Neural cell (in vitro differentiated cells): ENCODE measurements around the gene CEACAM7. TPM values are rescaled to one million over a fixed set of nuclear protein-coding genes. Genes with fewer than 3 reads are reported as not detected.

ENCODE experiments used
- H2AFZ ChIP-seq: fragments of 200-600, 300-800 bp; sonication (generic), shearing (Covaris generic); 2 replicates; pipeline ENCODE4 v1.6.0; 2014; ENCODE audit warnings: low read depth, mild to moderate bottlenecking, antibody characterized with exemption, low read length, moderate library complexity
- H3F3A ChIP-seq: fragments of 200-600 bp; shearing (Covaris generic); 2 replicates; pipeline ENCODE4 v1.6.1; 2016; ENCODE audit warnings: mild to moderate bottlenecking, moderate library complexity, mixed read lengths, antibody characterized with exemption, low read length; ENCODE audit not compliant: insufficient read depth, poor library complexity, severe bottlenecking
- H3K27ac ChIP-seq: fragments of 200-600, 300-800 bp; sonication (generic), shearing (Covaris generic); 2 replicates; pipeline ENCODE4 v1.5.1; 2014; ENCODE audit warnings: mild to moderate bottlenecking, low read length, moderate library complexity
- H3K27me3 ChIP-seq: fragments of 300-800, 200-600 bp; sonication (generic), shearing (Covaris generic); 2 replicates; pipeline ENCODE4 v1.6.0; 2014; ENCODE audit warnings: mild to moderate bottlenecking, low read depth, low read length, moderate library complexity; ENCODE audit not compliant: insufficient read depth
- H3K36me3 ChIP-seq: fragments of 300-800, 200-600 bp; sonication (generic), shearing (Covaris generic); 2 replicates; pipeline ENCODE4 v1.5.1; 2014; ENCODE audit warnings: mild to moderate bottlenecking, antibody characterized with exemption, low read length, moderate library complexity; ENCODE audit not compliant: insufficient read depth
- H3K4me2 ChIP-seq: fragments of 300-800, 200-600 bp; sonication (generic), shearing (Covaris generic); 2 replicates; pipeline ENCODE4 v1.6.0; 2014; ENCODE audit warnings: mild to moderate bottlenecking, low read length
- H3K4me3 ChIP-seq: fragments of 300-800, 200-600 bp; sonication (generic), shearing (Covaris generic); 2 replicates; pipeline ENCODE4 v1.5.1; 2014; ENCODE audit warnings: mild to moderate bottlenecking, low read length, moderate library complexity
- H3K79me2 ChIP-seq: fragments of 200-600 bp; shearing (Covaris generic); replicated peaks from 2 replicates; pipeline ENCODE4 v1.6.0; 2014; ENCODE audit warnings: mild to moderate bottlenecking, low read length, moderate library complexity; ENCODE audit not compliant: insufficient read depth
- H3K9ac ChIP-seq: fragments of 300-800, 200-600 bp; sonication (generic), shearing (Covaris generic); 2 replicates; pipeline ENCODE4 v1.6.1; 2016; ENCODE audit warnings: mild to moderate bottlenecking, low read length, mixed read lengths
- H3K9me2 ChIP-seq: fragments of 200-600 bp; shearing (Covaris generic); 2 replicates; pipeline ENCODE4 v1.6.1; 2016; ENCODE audit warnings: mild to moderate bottlenecking, low read length, mixed read lengths; ENCODE audit not compliant: insufficient read depth
- H3K9me3 ChIP-seq: fragments of 200-600, 300-800 bp; sonication (generic), shearing (Covaris generic); 2 replicates; pipeline ENCODE4 v1.6.1; 2016; ENCODE audit warnings: mild to moderate bottlenecking, mixed run types, low read length, moderate library complexity, mixed read lengths
- H4K20me1 ChIP-seq: fragments of 200-600 bp; shearing (Covaris generic); 2 replicates; pipeline ENCODE4 v1.6.1; 2016; ENCODE audit warnings: mild to moderate bottlenecking, mixed run types; ENCODE audit not compliant: insufficient read depth
- CTCF ChIP-seq: fragments of 450-650 bp; IDR thresholded peaks from 2 replicates; pipeline ENCODE4 v1.5.1; 2014; ENCODE audit warnings: antibody characterized with exemption, mild to moderate bottlenecking, moderate library complexity; ENCODE audit not compliant: poor library complexity, severe bottlenecking
- EP300 ChIP-seq: fragments of 450-650 bp; conservative IDR thresholded peaks from 2 replicates; pipeline ENCODE4 v1.6.1; 2014; ENCODE audit warnings: antibody characterized with exemption, mild to moderate bottlenecking, moderate library complexity; ENCODE audit not compliant: poor library complexity, severe bottlenecking
- EZH2 ChIP-seq: fragments of 200-600, 300-800 bp; shearing (Covaris generic), sonication (generic); IDR thresholded peaks from 2 replicates; pipeline ENCODE4 v1.6.1; 2014; ENCODE audit warnings: antibody characterized with exemption, low read length, borderline replicate concordance, mild to moderate bottlenecking; ENCODE audit not compliant: insufficient read depth, poor library complexity, severe bottlenecking
- MXI1 ChIP-seq: fragments of 450-650 bp; conservative IDR thresholded peaks from 2 replicates; pipeline ENCODE4 v1.6.1; 2014; ENCODE audit warnings: antibody characterized with exemption, mild to moderate bottlenecking; ENCODE audit not compliant: poor library complexity, severe bottlenecking
- POLR2AphosphoS5 ChIP-seq: IDR thresholded peaks from 2 replicates; pipeline ENCODE4 v1.6.1; 2012
- SMC3 ChIP-seq: fragments of 450-650 bp; conservative IDR thresholded peaks from 2 replicates; pipeline ENCODE4 v1.6.1; 2014; ENCODE audit warnings: antibody characterized with exemption, mild to moderate bottlenecking, moderate library complexity; ENCODE audit not compliant: poor library complexity
- TAF1 ChIP-seq: IDR thresholded peaks from 2 replicates; pipeline ENCODE4 v1.6.1; 2012; ENCODE audit warnings: low read depth
- polyA plus RNA-seq: library from polyadenylated mRNA; depleted of rRNA; stranded (reverse); fragments of >200 nt; gene quantifications from 2 replicates; pipeline ENCODE4 v1.2.3, GENCODE V29; 2014
- small RNA-seq, 3 experiments: library from RNA; depleted of rRNA; stranded (forward); fragments of <200 nt; gene quantifications; one replicate each; pipeline ENCODE3, GENCODE V24; 2012

Gene CEACAM7
- polyA plus RNA-seq, 1 donor from 2014 or later = not detected

DNA sequence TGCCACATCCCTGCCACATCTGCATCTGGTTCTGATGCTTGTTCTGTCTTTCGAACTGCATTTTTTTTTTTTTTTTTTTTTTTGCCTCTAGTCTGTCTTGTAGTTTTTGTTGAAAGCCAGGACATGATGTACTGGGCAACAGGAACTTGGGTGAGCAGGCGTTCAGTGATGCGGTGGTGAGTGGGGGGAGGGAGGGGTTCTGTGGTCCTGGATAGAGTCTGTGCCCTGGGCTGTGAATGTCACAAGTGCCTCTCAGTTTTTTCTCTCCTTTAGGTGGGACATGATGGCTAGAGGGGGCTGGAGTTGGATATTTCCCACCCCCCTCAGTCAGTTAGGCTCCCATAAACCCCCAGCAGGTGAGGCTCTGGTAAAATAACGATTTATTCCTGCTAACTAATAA, 64.7 kb downstream of the CEACAM7 start:
- TF ChIP-seq TAF1 = no peak
- TF ChIP-seq MXI1 = no peak
- no peak for TF ChIP-seq POLR2AphosphoS5
- no peak for TF ChIP-seq EZH2
- no peak for TF ChIP-seq EP300
- no peak for TF ChIP-seq SMC3
- no peak for TF ChIP-seq CTCF
- no peaks in the 10 kb centered on the region for H3K36me3 ChIP-seq
- H3K27me3 ChIP-seq = no peaks in the 10 kb centered on the region
- no peaks in the 10 kb centered on the region for H3K79me2 ChIP-seq
- no peak overlapping the region for H3K9ac ChIP-seq
- H3K4me2 ChIP-seq = no peak overlapping the region
- H3K4me3 ChIP-seq = no peak overlapping the region
- no peaks in the 10 kb centered on the region for H3K9me3 ChIP-seq
- H3K9me2 ChIP-seq = no peaks in the 10 kb centered on the region
- no peak overlapping the region for H3K27ac ChIP-seq
- no peaks in the 10 kb centered on the region for H4K20me1 ChIP-seq
- H3F3A ChIP-seq = no peaks in the 10 kb centered on the region
- H2AFZ ChIP-seq = no peak overlapping the region

Small RNA genes lying within 50 kb of the gene (small RNA-seq; reads per million reads assigned to genes)
- gene AC243960.4 = 0 reads per million in 3 experiments

Other genes starting within 250 kb of the CEACAM7 start
- 59.8 and 62.2 TPM in 2 replicates for gene DMAC2, start 248.4 kb downstream of the CEACAM7 start, polyA plus RNA-seq
- not detected in 2 replicates for gene ERICH4, start 245.1 kb downstream of the CEACAM7 start, polyA plus RNA-seq
- 0.90 and 2.9 TPM in 2 replicates for gene CEACAM21, start 112.1 kb downstream of the CEACAM7 start, polyA plus RNA-seq
- gene CEACAM4, start 61.2 kb downstream of the CEACAM7 start, polyA plus RNA-seq = not detected in 2 replicates
- gene CEACAM5, start 20.4 kb upstream of the CEACAM7 start, polyA plus RNA-seq = not detected in 2 replicates
- gene CEACAM6, start 67.3 kb upstream of the CEACAM7 start, polyA plus RNA-seq = not detected in 2 replicates
- gene CEACAM3, start 108.3 kb upstream of the CEACAM7 start, polyA plus RNA-seq = not detected in 2 replicates
- gene LYPD4, start 156.4 kb upstream of the CEACAM7 start, polyA plus RNA-seq = not detected in 2 replicates
- gene DMRTC2, start 156.8 kb upstream of the CEACAM7 start, polyA plus RNA-seq = not detected in 2 replicates
- gene RPS19, start 172.0 kb upstream of the CEACAM7 start, polyA plus RNA-seq = 783 and 1,001 TPM in 2 replicates
- 0.40 TPM in 1 of 2 replicates, not detected in the other for gene CD79A, start 189.0 kb upstream of the CEACAM7 start, polyA plus RNA-seq
- gene ARHGEF1, start 194.9 kb upstream of the CEACAM7 start, polyA plus RNA-seq = 12.0 and 13.6 TPM in 2 replicates
- gene ERFL, start 240.2 kb upstream of the CEACAM7 start, polyA plus RNA-seq = 0.31 and 0.52 TPM in 2 replicates